Muscle of leg (tissue), 11 donors: Measurements from ENCODE around the gene VIPR1. TPM values are rescaled to one million over a fixed set of nuclear protein-coding genes. Genes with fewer than 3 reads are reported as not detected.
A peak's percentile ranks its signal among the peaks of the same experiment; 100 is the strongest.

Experiments used
- DNase-seq: peaks from one replicate; pipeline ENCODE4 v3.0.0; 2013
- H3K27ac ChIP-seq: one replicate; pipeline ENCODE4 v1.5.1; 2013; ENCODE audit warnings: mild to moderate bottlenecking, low read length, control low read depth
- H3K27me3 ChIP-seq: one replicate; pipeline ENCODE4 v1.6.1; 2013; ENCODE audit warnings: low read length; ENCODE audit not compliant: control insufficient read depth, insufficient read depth
- H3K36me3 ChIP-seq: one replicate; pipeline ENCODE4 v1.6.1; 2013; ENCODE audit warnings: low read length; ENCODE audit not compliant: control insufficient read depth, insufficient read depth
- H3K4me1 ChIP-seq: one replicate; pipeline ENCODE4 v1.6.1; 2013; ENCODE audit warnings: low read length; ENCODE audit not compliant: control insufficient read depth, insufficient read depth
- H3K4me3 ChIP-seq: one replicate; pipeline ENCODE4 v1.5.1; 2013; ENCODE audit warnings: low read length, control low read depth
- H3K9me3 ChIP-seq: replicated peaks from 2 replicates; pipeline ENCODE4 v1.6.1; 2013; ENCODE audit warnings: low read depth, low read length; ENCODE audit not compliant: control insufficient read depth
- WGBS: methylation state at CpG from one replicate; pipeline ENCODE4 v1.1.5; 2013; ENCODE audit warnings: missing lambda C conversion rate; ENCODE audit not compliant: insufficient coverage; 5-methylcytosine and 5-hydroxymethylcytosine counted together
- polyA plus RNA-seq, 8 donors: library from polyadenylated mRNA; unstranded; fragments of 120-200 nt; gene quantifications; one replicate each; pipeline versions ENCODE4 v1.2.1 to v1.2.3, GENCODE V29; 2013; ENCODE audit warnings: inconsistent platforms in 1 of 8, low replicate concordance in 1 of 8; ENCODE audit not compliant: insufficient read length in 8 of 8, insufficient read depth in 1 of 8
- total RNA-seq: library from RNA; stranded (reverse); fragments of 120-200 nt; gene quantifications from one replicate; pipeline ENCODE4 v1.2.4, GENCODE V29; 2013

The VIPR1 gene
- total and polyA plus RNA-seq, 9 donors: 0.52 to 4.1 (median 1.2) TPM

GRCh38 chr3:42493126-42493797 is 9.2 kb upstream of the VIPR1 start:
- Histone ChIP-seq H3K4me3 (no peak overlapping the region), H3K36me3 (no peaks in the 10 kb centered on the region), H3K27me3 (peaks cover 13% of the 10 kb centered on the region), H3K27ac (no peak overlapping the region), H3K4me1 (peaks cover 8% of the 10 kb centered on the region), H3K9me3 (no peaks in the 10 kb centered on the region)
- 82% methylated on average over 6 of the region's 7 CpGs for WGBS
- no peak for DNase-seq

GRCh38 chr3:42493798-42494151 is 8.7 kb upstream of the VIPR1 start:
- H3K36me3 ChIP-seq: no peaks in the 10 kb centered on the region
- no peak for DNase-seq
- peaks cover 8% of the 10 kb centered on the region for H3K4me1 ChIP-seq
- no peaks in the 10 kb centered on the region for H3K9me3 ChIP-seq
- WGBS: 69% methylated on average over 2 of the region's 3 CpGs
- H3K27ac ChIP-seq: no peak overlapping the region
- H3K27me3 ChIP-seq: peaks cover 18% of the 10 kb centered on the region
- no peak overlapping the region for H3K4me3 ChIP-seq

- Histone ChIP-seq H3K27ac (no peak overlapping the region), H3K27me3 (peaks cover 33% of the 10 kb centered on the region), H3K4me1 (peaks cover 5% of the 10 kb centered on the region), H3K4me3 (no peak overlapping the region), H3K9me3 (no peaks in the 10 kb centered on the region), H3K36me3 (no peaks in the 10 kb centered on the region)
- no peak for DNase-seq
These were observed 7.0 kb upstream of the VIPR1 start for GRCh38 chr3:42495393-42495792.

- whole genome bisulfite sequencing: 55% methylated on average over 2 of the region's 13 CpGs
These were observed 5.3 kb upstream of the VIPR1 start for GRCh38 chr3:42497009-42497731.

GRCh38 chr3:42498034-42498433 is 4.4 kb upstream of the VIPR1 start:
- Histone ChIP-seq H3K9me3 (no peaks in the 10 kb centered on the region), H3K4me3 (no peak overlapping the region), H3K27ac (no peak overlapping the region), H3K27me3 (peaks cover 56% of the 10 kb centered on the region), H3K4me1 (peaks cover 15% of the 10 kb centered on the region), H3K36me3 (no peaks in the 10 kb centered on the region)
- no peak for DNase-seq
- 78% methylated on average over 1 of the region's 1 CpG for WGBS

More at GRCh38 chr3:42497009-42497731, 5.3 kb upstream of the VIPR1 start:
- no peak overlapping the region for H3K4me3 ChIP-seq
- H3K9me3 ChIP-seq: no peaks in the 10 kb centered on the region
- DNase-seq: no peak
- H3K27me3 ChIP-seq: peaks cover 51% of the 10 kb centered on the region
- H3K27ac ChIP-seq: no peak overlapping the region
- H3K36me3 ChIP-seq: no peaks in the 10 kb centered on the region
- peaks cover 14% of the 10 kb centered on the region for H3K4me1 ChIP-seq

GRCh38 chr3:42498791-42499477 is 3.5 kb upstream of the VIPR1 start:
- peaks cover 15% of the 10 kb centered on the region for H3K4me1 ChIP-seq
- 70% methylated on average over 8 of the region's 13 CpGs for WGBS
- H3K27me3 ChIP-seq: peaks cover 60% of the 10 kb centered on the region

GRCh38 chr3:42499478-42499871 is 3.0 kb upstream of the VIPR1 start:
- DNase-seq: no peak
- H3K27me3 ChIP-seq: peaks cover 66% of the 10 kb centered on the region

More at GRCh38 chr3:42498791-42499477, 3.5 kb upstream of the VIPR1 start:
- H3K4me3 ChIP-seq: no peak overlapping the region
- DNase-seq: no peak
- H3K36me3 ChIP-seq: no peaks in the 10 kb centered on the region
- H3K27ac ChIP-seq: no peak overlapping the region
- no peaks in the 10 kb centered on the region for H3K9me3 ChIP-seq

GRCh38 chr3:42500091-42500490 is 2.4 kb upstream of the VIPR1 start:
- WGBS: no CpG with 5 or more reads among the region's 2 CpGs
- H3K27ac ChIP-seq: no peak overlapping the region
- H3K36me3 ChIP-seq: no peaks in the 10 kb centered on the region
- no peak for DNase-seq
- no peaks in the 10 kb centered on the region for H3K9me3 ChIP-seq
- H3K27me3 ChIP-seq: peaks cover 66% of the 10 kb centered on the region
- H3K4me3 ChIP-seq: no peak overlapping the region
- peaks cover 15% of the 10 kb centered on the region for H3K4me1 ChIP-seq

More at GRCh38 chr3:42499478-42499871, 3.0 kb upstream of the VIPR1 start:
- Histone ChIP-seq H3K4me1 (peaks cover 15% of the 10 kb centered on the region), H3K9me3 (no peaks in the 10 kb centered on the region), H3K36me3 (no peaks in the 10 kb centered on the region), H3K4me3 (no peak overlapping the region), H3K27ac (no peak overlapping the region)
- WGBS: no CpG with 5 or more reads among the region's 3 CpGs

- WGBS: 23% methylated on average over 1 of the region's 4 CpGs
- Histone ChIP-seq H3K4me1 (peaks cover 15% of the 10 kb centered on the region), H3K9me3 (no peaks in the 10 kb centered on the region), H3K4me3 (no peak overlapping the region), H3K27me3 (peaks cover 66% of the 10 kb centered on the region), H3K27ac (no peak overlapping the region), H3K36me3 (no peaks in the 10 kb centered on the region)
- DNase-seq: no peak
These were observed 1.5 kb upstream of the VIPR1 start for GRCh38 chr3:42500909-42501308.

- Histone ChIP-seq H3K9me3 (no peaks in the 10 kb centered on the region), H3K4me3 (peak overlapping the region; percentile 30), H3K27ac (no peak overlapping the region), H3K36me3 (no peaks in the 10 kb centered on the region), H3K27me3 (peaks cover 66% of the 10 kb centered on the region), H3K4me1 (peaks cover 15% of the 10 kb centered on the region)
- under 1% methylated on average over 25 of the region's 27 CpGs for whole genome bisulfite sequencing
- DNase-seq: no peak
These were observed 1.1 kb upstream of the VIPR1 start for GRCh38 chr3:42501321-42501680.
